NCI-H128 (cell line): Measurements from ENCODE around the gene ZNF441.
"Not testable (repeated sequence)": the region's sequence is repeated elsewhere in the genome, so short reads cannot be mapped to it uniquely, and the experiment has no call there.

Experiments
- DNase-seq: peaks from one replicate; lab custom pipeline; 2025; ENCODE audit not compliant: unreplicated experiment; lab: John Stamatoyannopoulos, UW

The ZNF441 gene

GRCh38 chr19:11766597-11767591, at the start of gene ZNF441:
TSS of gene ZNF441 (plus strand) at chr19:11767000. CDS start at chr19:11767194, 194 bp downstream.
- peak; percentile 89 for DNase-seq

DNA sequence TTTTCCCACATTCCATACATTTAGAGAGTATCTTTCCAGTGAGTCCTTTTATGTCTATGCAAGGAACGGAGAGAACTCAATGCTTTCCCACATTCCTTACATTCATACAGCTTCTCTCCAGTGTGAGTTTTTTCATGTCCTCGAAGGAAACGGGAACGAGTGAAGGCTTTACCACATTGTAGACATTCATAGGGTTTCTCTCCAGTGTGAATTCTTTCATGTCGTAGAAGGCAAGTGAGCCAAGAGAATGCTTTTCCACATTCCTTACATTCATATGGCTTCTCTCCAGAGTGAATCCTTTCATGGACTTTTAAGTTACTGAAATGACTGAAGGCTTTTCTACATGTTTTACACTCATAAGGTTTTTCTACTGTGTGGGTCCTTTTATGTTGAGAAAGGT, 45.1 kb upstream of the ZNF441 start:
- DNase-seq, result no peak

DNA sequence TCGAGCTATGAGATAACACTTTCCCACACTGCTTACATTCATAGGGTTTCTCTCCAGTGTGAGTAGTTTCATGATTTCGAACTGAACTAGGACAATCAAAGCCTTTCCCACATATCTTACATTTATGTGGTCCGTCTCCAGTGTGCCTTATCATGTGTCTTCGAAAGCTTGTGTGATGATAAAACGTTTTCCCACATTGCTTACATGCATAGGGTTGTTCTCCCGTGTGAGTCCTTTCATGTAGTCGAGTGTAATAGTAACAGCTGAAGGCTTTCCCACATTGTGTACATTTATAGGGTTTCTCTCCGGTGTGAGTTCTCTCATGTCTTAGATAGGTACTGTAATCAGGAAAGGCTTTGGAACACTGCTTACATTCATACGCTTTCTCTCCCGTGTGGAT, 44.4 kb upstream of the ZNF441 start:
- no peak for DNase-seq

- no peak for DNase-seq
These were observed 37.2 kb upstream of the ZNF441 start for GRCh38 chr19:11729586-11729985.

DNA sequence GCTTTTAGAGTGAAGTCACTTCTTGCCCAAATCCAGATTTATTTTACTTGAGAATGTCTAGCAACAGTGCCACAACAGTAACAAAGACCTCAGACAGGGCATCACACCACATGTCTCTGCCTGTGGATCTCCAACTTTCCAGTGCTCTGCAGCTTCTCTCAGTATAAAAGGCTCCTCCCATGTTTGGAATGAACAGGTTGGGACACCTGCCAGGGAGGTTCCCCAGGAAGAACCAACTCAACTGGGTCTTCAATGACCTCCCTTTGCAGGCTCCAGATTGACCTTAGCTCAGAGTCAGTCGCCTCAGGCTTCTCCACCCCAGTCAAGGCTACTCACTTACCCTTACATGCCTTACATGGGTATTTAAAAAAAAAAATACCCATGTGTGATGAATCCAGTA, 31.4 kb upstream of the ZNF441 start:
- no peak for DNase-seq

- no peak for DNase-seq
These were observed 30.1 kb upstream of the ZNF441 start for GRCh38 chr19:11736696-11737095.

- DNase-seq, result no peak
These were observed 28.6 kb upstream of the ZNF441 start for GRCh38 chr19:11737964-11738745.

DNA sequence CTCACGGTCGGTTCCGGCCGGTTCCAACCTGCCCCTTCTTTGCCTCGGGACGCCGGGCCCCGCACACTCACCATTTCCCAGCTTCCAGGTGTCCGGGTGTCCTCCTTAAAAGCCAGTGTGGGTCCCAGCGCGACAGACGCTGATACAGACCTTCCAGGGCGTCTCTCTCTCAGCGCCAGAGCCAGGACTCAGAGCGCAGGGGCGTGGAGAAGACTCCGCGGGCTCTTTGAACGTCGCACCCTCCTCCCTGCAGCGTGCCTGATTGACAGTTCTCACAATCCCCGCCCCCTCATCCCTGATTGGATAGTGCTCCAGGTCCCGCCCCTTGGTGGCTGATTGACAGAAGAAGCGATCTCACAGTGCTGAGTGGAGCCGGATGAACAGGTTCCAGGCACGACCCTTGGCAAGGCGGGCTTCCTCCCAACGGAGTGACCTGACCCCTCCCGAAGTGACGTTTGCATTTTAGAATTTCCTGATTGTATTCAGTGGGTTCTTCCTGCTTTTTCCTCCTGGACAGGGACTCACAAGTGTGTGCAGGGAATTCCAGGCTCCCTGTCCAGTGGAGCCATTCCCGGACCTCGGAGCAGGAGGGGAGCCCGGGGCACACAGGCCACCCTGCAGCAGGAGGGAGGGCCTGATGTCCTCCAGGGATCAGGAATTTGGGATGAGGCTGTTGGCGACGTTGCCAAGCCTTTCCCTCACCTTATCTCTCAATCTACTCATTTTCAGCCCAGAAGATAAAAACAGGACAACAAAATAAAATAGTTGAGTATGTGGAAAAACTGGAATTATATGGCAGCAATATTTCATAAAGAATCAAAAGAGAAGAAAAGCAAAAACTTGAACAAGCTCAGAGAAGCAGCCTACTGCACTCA, 27.8 kb upstream of the ZNF441 start, which contains the start of gene ZNF823:
ZNF823 (minus strand) TSS at position 201 of the 875 bp plus-strand sequence; CDS start at position 74, 127 bp downstream.
- peak; percentile 98 for DNase-seq

DNA sequence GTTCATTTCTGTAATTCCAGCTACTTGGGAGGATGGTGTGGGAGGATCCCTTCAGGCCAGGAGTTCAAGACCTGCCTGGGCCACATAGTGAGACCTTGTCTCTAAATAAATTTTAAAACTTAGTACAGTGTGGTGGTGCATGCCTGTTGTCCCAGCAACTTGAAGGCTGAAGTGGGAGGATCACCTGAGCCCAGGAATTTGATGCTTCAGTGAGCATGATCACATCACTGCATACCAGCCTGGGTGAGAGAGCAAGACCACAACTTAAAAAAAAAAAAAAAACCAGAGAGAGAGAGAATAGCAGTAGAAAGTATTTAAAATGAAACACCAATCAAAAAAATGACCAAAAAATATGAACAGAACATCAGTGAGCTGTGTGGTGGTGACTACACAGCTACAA, 20.9 kb upstream of the ZNF441 start:
- no peak for DNase-seq

DNA sequence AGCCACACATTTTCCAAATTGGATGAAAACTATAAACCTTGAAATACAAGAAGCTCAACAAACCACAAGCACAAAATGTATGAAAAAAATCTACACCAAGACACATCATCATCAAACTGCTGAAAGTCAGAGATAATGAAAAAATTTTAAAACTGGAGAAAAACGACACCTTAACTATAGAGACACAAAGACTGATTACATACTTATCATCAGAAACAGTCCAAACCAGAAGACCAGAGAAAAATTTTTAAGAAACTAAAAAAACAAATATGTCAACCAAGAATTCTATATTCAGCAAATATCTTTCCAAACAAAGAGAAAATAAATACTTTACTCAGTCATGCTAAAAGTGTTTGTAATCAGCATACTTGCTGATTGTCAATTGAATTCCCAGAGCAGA, 19.5 kb upstream of the ZNF441 start:
- DNase-seq, result no peak

DNA sequence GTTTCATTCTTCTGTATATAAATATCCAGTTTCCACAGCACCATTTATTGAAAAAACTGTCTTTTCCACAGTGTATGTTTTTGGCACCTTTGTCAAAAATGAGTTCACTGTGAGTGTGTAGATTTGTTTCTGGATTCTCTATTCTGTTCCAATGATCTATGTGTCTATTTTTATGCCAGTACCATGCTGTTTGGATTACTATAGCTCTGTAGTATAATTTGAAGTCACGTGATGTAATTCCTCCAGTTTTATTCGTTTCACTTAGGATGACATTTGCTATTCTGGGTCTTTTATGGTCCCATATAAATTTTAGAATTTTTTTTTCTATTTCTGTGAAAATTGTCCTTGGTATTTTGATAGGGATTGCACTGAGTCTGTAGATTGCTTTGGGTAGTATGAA, 17.0 kb upstream of the ZNF441 start:
- no peak for DNase-seq

DNA sequence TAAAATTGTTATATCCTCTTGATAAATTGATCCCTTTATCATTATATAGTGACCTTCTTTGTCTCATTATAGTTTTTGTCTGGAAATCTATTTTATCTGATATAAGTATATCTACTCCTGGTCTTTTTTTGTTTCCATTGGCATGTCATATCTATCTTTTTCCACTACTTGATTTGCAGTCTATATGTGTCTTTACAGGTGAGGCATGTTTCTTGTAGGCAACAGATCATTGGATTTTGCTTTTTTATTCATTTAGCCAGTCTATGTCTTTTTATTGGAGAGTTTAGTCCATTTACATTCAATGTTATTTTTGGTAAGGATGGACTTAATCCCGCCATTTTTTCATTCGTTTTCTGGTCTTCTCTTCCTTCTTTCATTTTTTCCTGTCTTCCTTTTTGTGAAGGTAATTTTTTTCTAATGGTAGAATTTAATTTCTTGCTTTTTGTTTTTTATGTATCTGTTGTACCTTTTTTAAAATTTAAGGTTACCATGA, 14.5 kb upstream of the ZNF441 start:
- no peak for DNase-seq

DNA sequence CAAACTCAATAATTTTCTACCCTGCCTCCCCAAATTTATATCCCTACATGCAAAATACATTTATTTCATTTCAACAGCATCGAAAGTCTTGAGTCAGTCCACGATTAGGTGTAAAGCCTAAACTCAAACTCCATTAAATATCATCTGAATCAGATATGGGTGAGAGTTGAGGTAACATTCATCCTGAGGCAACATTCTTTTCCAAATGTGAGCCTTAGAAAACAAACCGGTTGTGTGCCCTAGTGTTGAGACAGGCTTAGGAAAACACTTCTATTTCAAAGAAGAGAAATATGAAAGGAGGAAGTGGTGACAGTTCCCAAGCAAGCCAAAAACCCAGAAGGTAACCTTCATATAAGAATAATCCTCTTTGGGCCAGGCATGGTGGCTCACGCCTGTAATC, 12.1 kb upstream of the ZNF441 start:
- no peak for DNase-seq

DNA sequence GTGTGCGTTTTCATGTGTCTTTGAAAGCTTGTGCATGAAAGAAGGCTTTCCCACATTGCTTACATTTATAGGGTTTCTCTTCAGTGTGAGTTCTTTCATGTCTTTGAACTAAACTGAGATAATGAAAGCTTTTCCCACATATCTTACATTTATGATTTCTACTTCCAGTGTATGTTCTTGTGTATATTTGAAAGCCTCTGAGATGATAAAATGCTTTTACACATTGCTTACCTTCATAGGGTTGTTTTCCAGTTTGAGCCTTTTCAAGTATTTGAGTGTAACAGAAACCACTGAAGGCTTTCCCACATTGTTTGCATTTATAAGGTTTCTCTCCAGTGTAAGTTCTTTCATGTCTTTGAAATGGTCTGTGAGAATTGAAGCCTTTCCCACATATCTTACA, 9.8 kb upstream of the ZNF441 start:
- no peak for DNase-seq

GRCh38 chr19:11759805-11760204, 7.0 kb upstream of the ZNF441 start:
- DNase-seq, result no peak

DNA sequence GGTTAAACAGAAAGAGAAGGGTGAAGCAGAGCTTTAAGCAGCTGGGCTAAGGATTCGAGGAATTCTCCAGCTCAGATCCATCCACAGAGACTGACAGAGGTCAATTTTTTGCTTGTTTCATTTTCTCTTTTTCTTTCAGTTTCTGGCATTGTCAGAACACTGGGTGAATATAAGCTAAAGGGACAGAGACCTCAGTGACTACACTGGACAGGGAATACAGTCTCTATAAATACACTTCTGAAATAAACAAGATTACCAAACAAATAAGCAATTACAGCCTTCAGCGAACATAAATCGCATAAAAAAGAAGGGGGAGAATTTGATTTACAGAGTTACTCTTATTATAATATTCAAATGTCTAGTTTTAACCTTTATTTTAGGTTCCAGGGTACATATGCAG, 3.7 kb upstream of the ZNF441 start:
- no peak for DNase-seq

- no peak for DNase-seq
These were observed 3.2 kb upstream of the ZNF441 start for GRCh38 chr19:11763611-11764010.

DNA sequence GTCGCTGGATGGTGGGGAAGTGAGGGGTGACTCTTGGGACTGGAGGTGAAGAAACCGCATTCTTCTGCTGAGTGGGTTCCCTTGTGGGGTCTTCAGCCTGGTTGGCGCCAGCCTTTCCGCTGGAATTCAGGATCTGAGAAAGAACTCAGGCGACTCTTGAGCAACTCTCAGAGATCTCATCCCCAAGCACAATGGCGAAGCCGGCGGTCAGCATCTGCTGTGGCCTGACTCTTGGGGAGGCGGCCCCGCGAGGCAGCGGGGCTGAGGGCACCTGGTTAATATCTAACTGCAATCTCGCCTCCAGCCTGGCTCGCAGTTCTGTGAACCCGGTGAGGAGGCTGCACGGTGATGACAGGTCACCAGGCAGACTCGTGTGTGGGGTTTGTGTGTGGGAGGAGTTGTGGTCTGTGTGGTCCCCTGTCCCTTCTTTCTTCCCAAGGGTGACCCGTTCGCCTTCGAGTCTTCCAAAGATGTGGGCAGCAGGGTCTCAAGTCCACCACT, 883 bp downstream of the ZNF441 start:
- DNase-seq, result no peak

- DNase-seq, result no peak
These were observed 3.2 kb downstream of the ZNF441 start for GRCh38 chr19:11769995-11770394.

DNA sequence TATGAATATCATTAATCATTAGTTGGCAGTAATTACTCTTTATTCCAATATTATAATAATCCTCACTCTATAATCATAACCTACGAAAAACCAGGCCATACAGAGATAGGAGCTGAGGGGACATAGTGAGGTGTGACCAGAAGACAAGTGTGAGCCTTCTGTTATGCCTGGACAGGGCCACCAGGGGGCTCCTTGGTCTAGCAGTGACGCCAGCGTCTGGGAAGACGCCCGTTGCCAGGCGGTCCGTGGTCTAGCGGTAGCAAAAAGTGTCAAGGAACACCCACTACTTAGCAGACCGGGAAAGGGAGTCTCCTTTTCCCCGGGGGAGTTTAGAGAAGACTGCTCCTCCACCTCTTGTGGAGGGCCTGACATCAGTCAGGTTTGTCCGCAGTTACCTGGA, 4.7 kb downstream of the ZNF441 start:
- DNase-seq, result not testable (repeated sequence)
